Hepatocyte (in vitro differentiated cells): ENCODE data around the gene ACVR1.

Experiments
- EZH2 ChIP-seq: fragments of 200-600 bp; sonication (generic); IDR thresholded peaks from 2 replicates; pipeline ENCODE4 v1.6.1; 2016; ENCODE audit warnings: antibody characterized with exemption, mild to moderate bottlenecking, borderline replicate concordance
- EZH2phosphoT487 ChIP-seq: fragments of 200-600 bp; sonication (generic); IDR thresholded peaks from one replicate; pipeline ENCODE4 v1.6.1; 2018; ENCODE audit warnings: antibody characterized with exemption, mild to moderate bottlenecking, low read depth, moderate library complexity; ENCODE audit not compliant: unreplicated experiment, severe bottlenecking
- TF ChIP-seq, protein P1 (sequence below): fragments of 200-600 bp; sonication (generic); IDR thresholded peaks from 2 replicates; pipeline ENCODE4 v1.5.1; 2016; ENCODE audit warnings: antibody characterized with exemption, mild to moderate bottlenecking; ENCODE audit not compliant: poor library complexity

DNA sequence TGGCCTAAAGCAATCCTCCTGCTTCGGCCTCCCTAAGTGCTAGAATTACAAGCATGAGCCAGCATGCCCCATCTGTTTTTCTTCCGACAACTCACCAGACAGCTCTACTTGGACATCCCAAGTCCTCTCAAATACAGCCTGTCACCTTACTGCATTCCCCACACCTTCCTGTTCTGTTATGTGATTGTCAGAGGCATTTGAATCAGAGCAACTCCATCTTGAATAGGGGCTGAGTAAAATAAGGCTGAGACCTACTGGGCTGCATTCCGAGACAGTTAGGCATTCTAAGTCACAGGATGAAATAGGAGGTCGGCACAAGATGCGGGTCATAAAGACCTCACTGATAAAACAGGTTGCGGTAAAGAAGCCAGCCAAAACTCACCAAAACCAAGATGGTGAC lies 17.3 kb downstream of the ACVR1 start:
- TF ChIP-seq, protein P1, sequence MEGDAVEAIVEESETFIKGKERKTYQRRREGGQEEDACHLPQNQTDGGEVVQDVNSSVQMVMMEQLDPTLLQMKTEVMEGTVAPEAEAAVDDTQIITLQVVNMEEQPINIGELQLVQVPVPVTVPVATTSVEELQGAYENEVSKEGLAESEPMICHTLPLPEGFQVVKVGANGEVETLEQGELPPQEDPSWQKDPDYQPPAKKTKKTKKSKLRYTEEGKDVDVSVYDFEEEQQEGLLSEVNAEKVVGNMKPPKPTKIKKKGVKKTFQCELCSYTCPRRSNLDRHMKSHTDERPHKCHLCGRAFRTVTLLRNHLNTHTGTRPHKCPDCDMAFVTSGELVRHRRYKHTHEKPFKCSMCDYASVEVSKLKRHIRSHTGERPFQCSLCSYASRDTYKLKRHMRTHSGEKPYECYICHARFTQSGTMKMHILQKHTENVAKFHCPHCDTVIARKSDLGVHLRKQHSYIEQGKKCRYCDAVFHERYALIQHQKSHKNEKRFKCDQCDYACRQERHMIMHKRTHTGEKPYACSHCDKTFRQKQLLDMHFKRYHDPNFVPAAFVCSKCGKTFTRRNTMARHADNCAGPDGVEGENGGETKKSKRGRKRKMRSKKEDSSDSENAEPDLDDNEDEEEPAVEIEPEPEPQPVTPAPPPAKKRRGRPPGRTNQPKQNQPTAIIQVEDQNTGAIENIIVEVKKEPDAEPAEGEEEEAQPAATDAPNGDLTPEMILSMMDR = no peak
- no peak for TF ChIP-seq EZH2phosphoT487
- TF ChIP-seq EZH2 = no peak
